ENCODE data around the gene MGAT4B. TPM values are rescaled to one million over a fixed set of nuclear protein-coding genes. Genes with fewer than 3 reads are reported as not detected.

Gene MGAT4B
- total and polyA plus RNA-seq, 2 donors (not counting 1 experiment from before 2014, with no cell fraction given) = 157 to 172 TPM

GRCh38 chr5:179793468-179794139 lies 13.1 kb downstream of the MGAT4B start, which contains the start of gene LTC4S:
LTC4S (plus strand) TSS chr5:179793986; CDS start chr5:179794081, 95 bp downstream.
- peaks cover 6% of the 10 kb centered on the region for H3K4me1 ChIP-seq (ENCODE audit: control insufficient read depth, extremely low read depth, insufficient read depth, low read length)
- no peak within 1 kb of the TSS for H3K9ac ChIP-seq (ENCODE audit: insufficient read depth, low read length)
- H3K4me2 ChIP-seq (ENCODE audit: extremely low read depth, insufficient read depth, low read length) = peak within 1 kb of the TSS; percentile 44
- peak; percentile 69 to 73 for DNase-seq (ENCODE audit: low read depth in 2 of 2)
- peaks cover 12% of the 10 kb centered on the region for H3K36me3 ChIP-seq (ENCODE audit: control insufficient read depth, insufficient read depth, low read length)
- H4K20me1 ChIP-seq (ENCODE audit: control insufficient read depth, extremely low read depth, insufficient read depth, low read length) = no peaks in the 10 kb centered on the region
- no peaks in the 10 kb centered on the region for H3K9me3 ChIP-seq (ENCODE audit: control insufficient read depth, insufficient read depth, low read depth, low read length)
- no peak within 1 kb of the TSS for H2AFZ ChIP-seq (ENCODE audit: low read length)
- no peaks in the 10 kb centered on the region for H3K79me2 ChIP-seq (ENCODE audit: control insufficient read depth, insufficient read depth, low read length)
- no peak within 1 kb of the TSS for H3K27ac ChIP-seq (ENCODE audit: insufficient read depth, low read length)
- peak within 1 kb of the TSS in 1 of 4 experiments; percentile 20 for H3K4me3 ChIP-seq (replicated peaks in 1 of 4; ENCODE audit: control extremely low read depth in 1 of 4, insufficient read depth in 1 of 4, low read depth in 3 of 4, low read length in 4 of 4)
- H3K27me3 ChIP-seq (ENCODE audit: control insufficient read depth, insufficient read depth, low read length) = no peaks in the 10 kb centered on the region
- TF ChIP-seq CTCF (conservative IDR thresholded peaks at IDR 0.05 in 1 of 2, IDR thresholded peaks at IDR 0.05 in 1 of 2; ENCODE audit: low read depth in 1 of 2, low read length in 2 of 2) (no peak), EZH2 (IDR thresholded peaks at IDR 0.05; ENCODE audit: low read length, missing control alignments) (no peak)

- Histone ChIP-seq H3K4me1 (ENCODE audit: control insufficient read depth, extremely low read depth, insufficient read depth, low read length) (peaks cover 6% of the 10 kb centered on the region), H4K20me1 (ENCODE audit: control insufficient read depth, extremely low read depth, insufficient read depth, low read length) (no peaks in the 10 kb centered on the region), H3K4me2 (ENCODE audit: extremely low read depth, insufficient read depth, low read length) (no peak overlapping the region), H3K4me3 (replicated peaks in 1 of 4; ENCODE audit: control extremely low read depth in 1 of 4, insufficient read depth in 1 of 4, low read depth in 3 of 4, low read length in 4 of 4) (no peak overlapping the region), H2AFZ (ENCODE audit: low read length) (no peak overlapping the region), H3K9ac (ENCODE audit: insufficient read depth, low read length) (no peak overlapping the region), H3K36me3 (ENCODE audit: control insufficient read depth, insufficient read depth, low read length) (peaks cover 7% of the 10 kb centered on the region), H3K27ac (ENCODE audit: insufficient read depth, low read length) (no peak overlapping the region), H3K9me3 (ENCODE audit: control insufficient read depth, insufficient read depth, low read depth, low read length) (no peaks in the 10 kb centered on the region), H3K27me3 (ENCODE audit: control insufficient read depth, insufficient read depth, low read length) (no peaks in the 10 kb centered on the region), H3K79me2 (ENCODE audit: control insufficient read depth, insufficient read depth, low read length) (no peaks in the 10 kb centered on the region)
- no peak for DNase-seq (ENCODE audit: low read depth in 2 of 2)
- TF ChIP-seq EZH2 (IDR thresholded peaks at IDR 0.05; ENCODE audit: low read length, missing control alignments) (no peak), CTCF (conservative IDR thresholded peaks at IDR 0.05 in 1 of 2, IDR thresholded peaks at IDR 0.05 in 1 of 2; ENCODE audit: low read depth in 1 of 2, low read length in 2 of 2) (no peak)
Observed at GRCh38 chr5:179792612-179793467, 13.8 kb downstream of the MGAT4B start.

DNA sequence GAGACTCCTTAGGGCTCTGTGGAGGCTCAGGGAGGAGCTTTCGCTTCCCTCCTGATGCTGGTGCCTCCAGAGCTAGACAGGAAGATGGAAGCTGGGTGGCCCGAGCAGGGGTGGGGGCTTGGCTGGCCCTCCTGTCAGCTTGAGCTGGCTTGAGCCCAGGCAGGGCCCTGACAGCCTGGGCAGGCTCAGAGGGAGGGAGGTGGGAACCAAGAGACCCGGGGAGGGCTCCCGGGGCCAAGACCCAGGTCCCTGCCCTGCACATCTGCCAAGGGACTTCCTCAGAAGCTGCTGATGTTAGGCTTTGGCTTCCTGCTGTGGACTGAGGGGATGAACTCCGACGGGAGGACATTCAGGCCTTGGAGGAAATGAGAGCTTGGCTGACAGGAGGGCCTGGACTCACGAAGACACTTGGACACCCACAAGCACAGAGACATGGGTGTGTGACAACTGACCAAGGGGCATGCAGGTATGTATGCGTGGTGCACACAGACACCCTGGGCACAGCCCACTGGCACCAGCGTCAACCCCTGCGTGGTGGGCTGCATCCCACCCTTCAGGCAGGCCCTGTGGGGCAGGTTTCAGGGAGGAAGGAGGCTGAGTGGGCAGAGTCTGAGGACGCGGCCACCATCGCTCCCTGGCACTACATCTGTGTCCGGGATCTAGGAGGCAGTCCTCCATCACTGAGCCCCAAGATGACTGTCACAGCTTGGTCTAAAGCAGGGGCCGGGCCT lies 14.6 kb downstream of the MGAT4B start:
- no peak overlapping the region for H3K4me2 ChIP-seq (ENCODE audit: extremely low read depth, insufficient read depth, low read length)
- H3K27ac ChIP-seq (ENCODE audit: insufficient read depth, low read length) = no peak overlapping the region

More for the DNA sequence above, 14.6 kb downstream of the MGAT4B start:
- H3K79me2 ChIP-seq (ENCODE audit: control insufficient read depth, insufficient read depth, low read length) = no peaks in the 10 kb centered on the region
- H4K20me1 ChIP-seq (ENCODE audit: control insufficient read depth, extremely low read depth, insufficient read depth, low read length) = no peaks in the 10 kb centered on the region
- no peak for DNase-seq (ENCODE audit: low read depth in 2 of 2)
- H3K4me3 ChIP-seq (replicated peaks in 1 of 4; ENCODE audit: control extremely low read depth in 1 of 4, insufficient read depth in 1 of 4, low read depth in 3 of 4, low read length in 4 of 4) = no peak overlapping the region
- H2AFZ ChIP-seq (ENCODE audit: low read length) = no peak overlapping the region
- TF ChIP-seq EZH2 (IDR thresholded peaks at IDR 0.05; ENCODE audit: low read length, missing control alignments) = no peak
- no peak for TF ChIP-seq CTCF (conservative IDR thresholded peaks at IDR 0.05 in 1 of 2, IDR thresholded peaks at IDR 0.05 in 1 of 2; ENCODE audit: low read depth in 1 of 2, low read length in 2 of 2)
- H3K9ac ChIP-seq (ENCODE audit: insufficient read depth, low read length) = no peak overlapping the region
- H3K27me3 ChIP-seq (ENCODE audit: control insufficient read depth, insufficient read depth, low read length) = no peaks in the 10 kb centered on the region
- H3K36me3 ChIP-seq (ENCODE audit: control insufficient read depth, insufficient read depth, low read length) = peaks cover 3% of the 10 kb centered on the region
- peaks cover 6% of the 10 kb centered on the region for H3K4me1 ChIP-seq (ENCODE audit: control insufficient read depth, extremely low read depth, insufficient read depth, low read length)
- H3K9me3 ChIP-seq (ENCODE audit: control insufficient read depth, insufficient read depth, low read depth, low read length) = no peaks in the 10 kb centered on the region

Measured in fibroblast of lung (primary cell).